Measurements from ENCODE around the gene ATF7. TPM values are rescaled to one million over a fixed set of nuclear protein-coding genes. Genes with fewer than 3 reads are reported as not detected.
"Not testable (repeated sequence)": the region's sequence is repeated elsewhere in the genome, so short reads cannot be mapped to it uniquely, and the experiment has no call there.

Gene ATF7
- total RNA-seq, 1 donor from 2014 or later, result 26.6 TPM

- Histone ChIP-seq H3K27me3 (ENCODE audit: control insufficient read depth in 3 of 3, insufficient read depth in 3 of 3, low read length in 3 of 3) (no peaks in the 10 kb centered on the region), H3K9me3 (ENCODE audit: control insufficient read depth in 3 of 3, low read length in 3 of 3) (no peaks in the 10 kb centered on the region), H3K36me3 (ENCODE audit: control insufficient read depth in 3 of 3, insufficient read depth in 3 of 3, low read length in 3 of 3) (no peaks in the 10 kb centered on the region), H3K27ac (ENCODE audit: low read depth, low read length) (no peak overlapping the region), H3K9ac (ENCODE audit: low read depth in 1 of 3, low read length in 3 of 3) (no peak overlapping the region), H3K4me1 (ENCODE audit: control insufficient read depth in 3 of 3, insufficient read depth in 3 of 3, low read length in 3 of 3) (peaks cover 9 to 13% (median 11%) of the 10 kb centered on the region in 3 donors), H3K4me3 (ENCODE audit: low read length in 3 of 3) (peak overlapping the region in 2 of 3 donors; percentile 7 to 11)
Measured at GRCh38 chr12:53618275-53618674, 7.9 kb downstream of the ATF7 start.

GRCh38 chr12:53617700-53618099 lies 8.5 kb downstream of the ATF7 start:
- H3K9ac ChIP-seq (ENCODE audit: low read depth in 1 of 3, low read length in 3 of 3), result peak overlapping the region in 1 of 3 donors; percentile 21
- peak overlapping the region in 1 of 3 donors; percentile 14 for H3K4me3 ChIP-seq (ENCODE audit: low read length in 3 of 3)
- no peaks in the 10 kb centered on the region for H3K27me3 ChIP-seq (ENCODE audit: control insufficient read depth in 3 of 3, insufficient read depth in 3 of 3, low read length in 3 of 3)
- H3K27ac ChIP-seq (ENCODE audit: low read depth, low read length), result no peak overlapping the region
- peaks cover 6 to 13% (median 11%) of the 10 kb centered on the region in 3 donors for H3K4me1 ChIP-seq (ENCODE audit: control insufficient read depth in 3 of 3, insufficient read depth in 3 of 3, low read length in 3 of 3)
- no peaks in the 10 kb centered on the region for H3K36me3 ChIP-seq (ENCODE audit: control insufficient read depth in 3 of 3, insufficient read depth in 3 of 3, low read length in 3 of 3)
- no peaks in the 10 kb centered on the region for H3K9me3 ChIP-seq (ENCODE audit: control insufficient read depth in 3 of 3, low read length in 3 of 3)

GRCh38 chr12:53616950-53617349 lies 9.2 kb downstream of the ATF7 start:
- Histone ChIP-seq H3K4me1 (ENCODE audit: control insufficient read depth in 3 of 3, insufficient read depth in 3 of 3, low read length in 3 of 3) (peaks cover 4 to 13% (median 11%) of the 10 kb centered on the region in 3 donors), H3K36me3 (ENCODE audit: control insufficient read depth in 3 of 3, insufficient read depth in 3 of 3, low read length in 3 of 3) (no peaks in the 10 kb centered on the region), H3K4me3 (ENCODE audit: low read length in 3 of 3) (no peak overlapping the region), H3K9me3 (ENCODE audit: control insufficient read depth in 3 of 3, low read length in 3 of 3) (no peaks in the 10 kb centered on the region), H3K27me3 (ENCODE audit: control insufficient read depth in 3 of 3, insufficient read depth in 3 of 3, low read length in 3 of 3) (no peaks in the 10 kb centered on the region), H3K27ac (ENCODE audit: low read depth, low read length) (no peak overlapping the region), H3K9ac (ENCODE audit: low read depth in 1 of 3, low read length in 3 of 3) (no peak overlapping the region)

GRCh38 chr12:53613821-53614220 lies 12.4 kb downstream of the ATF7 start:
- H3K4me3 ChIP-seq (ENCODE audit: low read length in 3 of 3), result no peak overlapping the region
- H3K27ac ChIP-seq (ENCODE audit: low read depth, low read length), result no peak overlapping the region
- H3K27me3 ChIP-seq (ENCODE audit: control insufficient read depth in 3 of 3, insufficient read depth in 3 of 3, low read length in 3 of 3), result no peaks in the 10 kb centered on the region
- H3K4me1 ChIP-seq (ENCODE audit: control insufficient read depth in 3 of 3, insufficient read depth in 3 of 3, low read length in 3 of 3), result peaks cover 4 to 13% (median 11%) of the 10 kb centered on the region in 3 donors
- H3K9ac ChIP-seq (ENCODE audit: low read depth in 1 of 3, low read length in 3 of 3), result no peak overlapping the region
- H3K9me3 ChIP-seq (ENCODE audit: control insufficient read depth in 3 of 3, low read length in 3 of 3), result no peaks in the 10 kb centered on the region
- no peaks in the 10 kb centered on the region for H3K36me3 ChIP-seq (ENCODE audit: control insufficient read depth in 3 of 3, insufficient read depth in 3 of 3, low read length in 3 of 3)

- Histone ChIP-seq H3K9ac (ENCODE audit: low read depth in 1 of 3, low read length in 3 of 3) (no peak overlapping the region), H3K9me3 (ENCODE audit: control insufficient read depth in 3 of 3, low read length in 3 of 3) (no peaks in the 10 kb centered on the region), H3K4me3 (ENCODE audit: low read length in 3 of 3) (no peak overlapping the region), H3K27me3 (ENCODE audit: control insufficient read depth in 3 of 3, insufficient read depth in 3 of 3, low read length in 3 of 3) (no peaks in the 10 kb centered on the region), H3K36me3 (ENCODE audit: control insufficient read depth in 3 of 3, insufficient read depth in 3 of 3, low read length in 3 of 3) (no peaks in the 10 kb centered on the region), H3K27ac (ENCODE audit: low read depth, low read length) (no peak overlapping the region), H3K4me1 (ENCODE audit: control insufficient read depth in 3 of 3, insufficient read depth in 3 of 3, low read length in 3 of 3) (peaks cover 0 to 7% (median 7%) of the 10 kb centered on the region in 3 donors)
Measured at GRCh38 chr12:53612978-53613377, 13.2 kb downstream of the ATF7 start.

GRCh38 chr12:53611304-53611703 lies 14.9 kb downstream of the ATF7 start:
- no peaks in the 10 kb centered on the region for H3K36me3 ChIP-seq (ENCODE audit: control insufficient read depth in 3 of 3, insufficient read depth in 3 of 3, low read length in 3 of 3)

GRCh38 chr12:53606688-53607087 lies 19.5 kb downstream of the ATF7 start:
- not testable (repeated sequence) for H3K36me3 ChIP-seq (ENCODE audit: control insufficient read depth in 3 of 3, insufficient read depth in 3 of 3, low read length in 3 of 3); H3K9me3 ChIP-seq (ENCODE audit: control insufficient read depth in 3 of 3, low read length in 3 of 3); H3K27ac ChIP-seq (ENCODE audit: low read depth, low read length); H3K27me3 ChIP-seq (ENCODE audit: control insufficient read depth in 3 of 3, insufficient read depth in 3 of 3, low read length in 3 of 3); H3K9ac ChIP-seq (ENCODE audit: low read depth in 1 of 3, low read length in 3 of 3); H3K4me3 ChIP-seq (ENCODE audit: low read length in 3 of 3)
- H3K4me1 ChIP-seq (ENCODE audit: control insufficient read depth in 3 of 3, insufficient read depth in 3 of 3, low read length in 3 of 3), result peaks cover 9 to 18% (median 9%) of the 10 kb centered on the region in 3 donors

More at GRCh38 chr12:53611304-53611703, 14.9 kb downstream of the ATF7 start:
- Histone ChIP-seq H3K4me3 (ENCODE audit: low read length in 3 of 3) (no peak overlapping the region), H3K27me3 (ENCODE audit: control insufficient read depth in 3 of 3, insufficient read depth in 3 of 3, low read length in 3 of 3) (no peaks in the 10 kb centered on the region), H3K27ac (ENCODE audit: low read depth, low read length) (no peak overlapping the region), H3K9me3 (ENCODE audit: control insufficient read depth in 3 of 3, low read length in 3 of 3) (no peaks in the 10 kb centered on the region), H3K4me1 (ENCODE audit: control insufficient read depth in 3 of 3, insufficient read depth in 3 of 3, low read length in 3 of 3) (no peaks in the 10 kb centered on the region), H3K9ac (ENCODE audit: low read depth in 1 of 3, low read length in 3 of 3) (no peak overlapping the region)

GRCh38 chr12:53604581-53604980 lies 21.6 kb downstream of the ATF7 start:
- Histone ChIP-seq H3K9me3 (ENCODE audit: control insufficient read depth in 3 of 3, low read length in 3 of 3) (no peaks in the 10 kb centered on the region), H3K27me3 (ENCODE audit: control insufficient read depth in 3 of 3, insufficient read depth in 3 of 3, low read length in 3 of 3) (no peaks in the 10 kb centered on the region), H3K4me1 (ENCODE audit: control insufficient read depth in 3 of 3, insufficient read depth in 3 of 3, low read length in 3 of 3) (peaks cover 12 to 28% (median 12%) of the 10 kb centered on the region in 3 donors), H3K4me3 (ENCODE audit: low read length in 3 of 3) (no peak overlapping the region), H3K36me3 (ENCODE audit: control insufficient read depth in 3 of 3, insufficient read depth in 3 of 3, low read length in 3 of 3) (peaks cover 0 to 5% (median 4%) of the 10 kb centered on the region in 3 donors), H3K27ac (ENCODE audit: low read depth, low read length) (no peak overlapping the region), H3K9ac (ENCODE audit: low read depth in 1 of 3, low read length in 3 of 3) (no peak overlapping the region)

GRCh38 chr12:53603804-53604203 lies 22.4 kb downstream of the ATF7 start:
- Histone ChIP-seq H3K4me1 (ENCODE audit: control insufficient read depth in 3 of 3, insufficient read depth in 3 of 3, low read length in 3 of 3) (peaks cover 12 to 28% (median 12%) of the 10 kb centered on the region in 3 donors), H3K4me3 (ENCODE audit: low read length in 3 of 3) (no peak overlapping the region), H3K27me3 (ENCODE audit: control insufficient read depth in 3 of 3, insufficient read depth in 3 of 3, low read length in 3 of 3) (no peaks in the 10 kb centered on the region), H3K36me3 (ENCODE audit: control insufficient read depth in 3 of 3, insufficient read depth in 3 of 3, low read length in 3 of 3) (peaks cover 0 to 5% (median 4%) of the 10 kb centered on the region in 3 donors), H3K9ac (ENCODE audit: low read depth in 1 of 3, low read length in 3 of 3) (no peak overlapping the region), H3K27ac (ENCODE audit: low read depth, low read length) (no peak overlapping the region), H3K9me3 (ENCODE audit: control insufficient read depth in 3 of 3, low read length in 3 of 3) (no peaks in the 10 kb centered on the region)

- Histone ChIP-seq H3K27ac (ENCODE audit: low read depth, low read length) (no peak overlapping the region), H3K9ac (ENCODE audit: low read depth in 1 of 3, low read length in 3 of 3) (no peak overlapping the region), H3K4me3 (ENCODE audit: low read length in 3 of 3) (no peak overlapping the region), H3K36me3 (ENCODE audit: control insufficient read depth in 3 of 3, insufficient read depth in 3 of 3, low read length in 3 of 3) (peaks cover 0 to 5% (median 4%) of the 10 kb centered on the region in 3 donors), H3K27me3 (ENCODE audit: control insufficient read depth in 3 of 3, insufficient read depth in 3 of 3, low read length in 3 of 3) (no peaks in the 10 kb centered on the region), H3K4me1 (ENCODE audit: control insufficient read depth in 3 of 3, insufficient read depth in 3 of 3, low read length in 3 of 3) (peaks cover 12 to 28% (median 12%) of the 10 kb centered on the region in 3 donors), H3K9me3 (ENCODE audit: control insufficient read depth in 3 of 3, low read length in 3 of 3) (no peaks in the 10 kb centered on the region)
Measured at GRCh38 chr12:53603196-53603595, 23.0 kb downstream of the ATF7 start.

Measured in skeletal muscle tissue (tissue), 4 donors.